Measurements from ENCODE around the gene SDHC.
"Not testable (repeated sequence)": the region's sequence is repeated elsewhere in the genome, so short reads cannot be mapped to it uniquely, and the experiment has no call there.

Gene SDHC

DNA sequence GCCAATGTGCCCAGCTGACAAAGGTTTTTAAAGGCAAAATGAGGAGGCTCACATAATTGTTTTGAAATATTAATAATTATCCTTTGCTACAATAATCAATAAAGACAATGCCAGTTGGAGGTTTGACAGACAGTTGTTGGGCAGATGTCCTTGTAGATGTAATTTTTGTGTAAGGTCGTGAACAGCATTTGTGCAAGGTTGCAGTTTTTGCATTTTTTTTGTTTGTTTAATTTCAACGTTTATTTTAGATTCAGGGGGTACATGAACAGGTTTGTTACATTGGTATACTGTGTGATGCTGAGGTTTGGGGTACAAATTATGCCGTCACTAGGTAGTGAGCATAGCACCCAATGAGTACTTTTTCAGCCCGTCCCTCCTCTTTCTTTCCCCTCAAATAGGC lies 13.7 kb upstream of the SDHC start:
- Mint-ChIP-seq H3K4me3 (no peak overlapping the region), H3K27me3 (no peaks in the 10 kb centered on the region), H3K9me3 (no peaks in the 10 kb centered on the region), H3K36me3 (peaks cover 1% of the 10 kb centered on the region), H3K27ac (no peak overlapping the region), H3K4me1 (peaks cover 35% of the 10 kb centered on the region)
- CTCF ChIA-PET, result interaction anchor here (1.7 to 2.7 kb wide), 2 partner anchors 10 to 74 kb away, joined by 4 to 16 read pairs; partner anchors contain the start of gene TOMM40L
- no peak for DNase-seq

DNA sequence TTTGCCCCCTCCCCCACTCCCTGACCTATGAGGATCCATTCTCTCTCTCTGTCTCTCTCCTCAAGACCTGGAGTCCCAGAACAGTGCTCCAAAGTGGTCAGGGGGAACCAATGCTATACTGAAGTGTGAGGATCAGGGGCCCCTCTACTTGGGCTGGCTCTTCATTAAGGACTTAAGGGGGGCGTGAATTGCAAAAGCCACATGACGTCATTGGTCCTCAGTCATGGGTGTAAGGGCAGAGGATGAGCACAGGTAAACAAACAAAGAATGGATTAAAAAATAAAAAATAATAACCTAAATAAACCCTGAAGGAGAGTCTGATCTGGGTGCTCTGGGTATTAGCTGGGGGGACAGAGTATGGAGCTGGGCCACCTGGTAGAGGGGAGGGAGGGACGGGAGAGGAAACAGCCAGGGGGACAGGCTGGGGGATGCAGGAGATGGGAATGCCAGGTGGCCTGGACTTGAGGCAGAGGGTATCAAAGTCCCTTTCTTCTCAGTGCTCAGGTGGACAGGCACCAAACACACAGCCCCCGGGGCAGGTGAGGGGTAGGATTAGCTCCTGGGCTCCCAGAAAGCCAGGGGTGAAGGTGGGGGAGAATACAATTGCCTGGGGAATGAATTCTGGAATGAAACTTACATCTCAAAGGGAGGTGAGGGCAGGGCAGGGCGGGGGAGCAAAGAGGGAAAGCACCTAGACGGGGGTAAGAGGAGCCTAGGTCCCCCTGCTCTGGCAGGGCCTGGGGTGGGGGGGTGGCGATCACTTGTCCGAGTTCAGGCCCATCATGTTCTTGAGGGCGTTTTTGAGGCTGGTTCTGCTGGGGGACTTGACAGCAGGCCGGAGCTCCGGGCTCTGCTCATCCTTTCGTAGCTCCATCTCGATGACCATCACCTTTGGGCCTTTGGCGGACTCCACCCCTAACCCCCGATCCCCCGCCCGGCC lies 9.0 kb upstream of the SDHC start:
- peaks cover 8% of the 10 kb centered on the region for H3K27me3 Mint-ChIP-seq
- peak; percentile 34 for DNase-seq
- peaks cover 4% of the 10 kb centered on the region for H3K36me3 Mint-ChIP-seq
- CTCF ChIA-PET, result interaction anchor here (1.2 to 3.0 kb wide), 5 partner anchors 9 to 139 kb away, joined by 3 to 9 read pairs (median 7); partner anchors contain the start of genes PPOX and SDHC
- H3K4me3 Mint-ChIP-seq, result peak overlapping the region; percentile 94
- H3K4me1 Mint-ChIP-seq, result peaks cover 47% of the 10 kb centered on the region
- no peaks in the 10 kb centered on the region for H3K9me3 Mint-ChIP-seq
- H3K27ac Mint-ChIP-seq, result peak overlapping the region; percentile 79

DNA sequence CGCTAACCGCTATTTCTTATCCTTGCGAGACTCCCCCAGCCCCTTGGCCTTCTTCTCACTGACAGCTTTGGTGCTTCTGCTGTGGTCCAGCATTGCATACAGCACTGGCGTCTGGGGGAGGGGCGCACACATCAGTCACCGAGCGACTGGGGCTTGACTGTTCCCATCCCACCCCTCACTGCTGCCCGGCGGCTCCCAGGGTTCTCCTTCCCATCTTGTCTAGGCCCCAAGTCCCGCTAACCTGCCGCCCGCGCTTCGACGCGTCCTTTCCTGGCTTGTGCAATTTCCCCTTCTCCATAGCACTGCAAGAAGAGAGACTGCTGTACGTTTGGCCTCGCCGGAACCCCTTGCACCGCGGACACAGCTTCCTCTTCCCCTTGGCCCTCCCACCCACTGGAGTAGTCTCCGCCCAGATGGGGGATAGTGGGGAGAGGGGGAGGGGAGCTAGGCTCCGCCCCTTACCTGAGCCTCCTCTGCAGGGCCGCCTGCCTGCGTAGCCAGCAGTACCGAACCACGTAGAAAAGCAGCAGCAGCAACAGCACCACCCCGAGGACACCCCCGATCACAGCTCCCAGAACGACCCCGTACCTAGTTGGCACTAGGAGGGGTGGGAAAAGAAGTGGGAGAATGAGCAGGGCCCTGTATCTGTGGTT lies 8.2 kb upstream of the SDHC start:
- CTCF ChIA-PET, result interaction anchor here (0.6 to 3.0 kb wide), 9 partner anchors 9 to 151 kb away, joined by 3 to 13 read pairs (median 7); partner anchors contain the start of genes PPOX, SDHC and TOMM40L
- Mint-ChIP-seq H3K27ac (peak overlapping the region; percentile 79), H3K36me3 (peaks cover 4% of the 10 kb centered on the region), H3K9me3 (no peaks in the 10 kb centered on the region), H3K27me3 (peaks cover 10% of the 10 kb centered on the region), H3K4me3 (peak overlapping the region; percentile 94), H3K4me1 (peaks cover 43% of the 10 kb centered on the region)
- DNase-seq, result peak; percentile 92

DNA sequence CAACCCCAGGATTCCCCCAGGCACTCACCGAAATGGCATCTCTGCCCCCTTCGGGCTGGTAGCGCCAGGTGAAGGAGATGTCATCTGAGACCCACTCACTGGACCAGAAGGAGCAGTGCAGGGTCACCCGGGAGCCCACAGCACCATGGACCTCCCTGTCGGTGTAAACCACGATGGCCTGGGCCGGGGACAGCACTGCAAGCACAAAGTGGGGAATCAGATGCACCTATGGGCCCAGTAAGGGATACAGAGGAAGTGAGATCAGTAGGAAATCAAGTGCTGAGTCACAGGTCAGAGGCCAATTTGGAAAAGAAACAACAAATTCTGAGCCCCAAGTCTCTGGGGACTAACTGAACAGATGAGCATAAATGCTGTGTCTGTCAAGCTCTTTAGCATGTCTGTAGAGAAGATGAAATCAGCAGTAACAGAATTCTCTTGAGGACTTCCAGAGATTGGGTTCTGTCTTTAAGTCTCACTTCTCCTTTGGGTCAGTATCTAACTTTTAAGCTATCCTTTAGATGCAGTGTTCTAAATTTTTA lies 6.9 kb upstream of the SDHC start:
- H3K4me1 Mint-ChIP-seq, result peaks cover 43% of the 10 kb centered on the region
- no peak overlapping the region for H3K4me3 Mint-ChIP-seq
- peaks cover 4% of the 10 kb centered on the region for H3K36me3 Mint-ChIP-seq
- CTCF ChIA-PET, result interaction anchor here (0.8 to 3.0 kb wide), 7 partner anchors 11 to 141 kb away, joined by 3 to 13 read pairs (median 9); partner anchors contain the start of genes PPOX and TOMM40L
- no peaks in the 10 kb centered on the region for H3K9me3 Mint-ChIP-seq
- peak overlapping the region; percentile 78 for H3K27ac Mint-ChIP-seq
- DNase-seq, result peak; percentile 31
- peaks cover 10% of the 10 kb centered on the region for H3K27me3 Mint-ChIP-seq

DNA sequence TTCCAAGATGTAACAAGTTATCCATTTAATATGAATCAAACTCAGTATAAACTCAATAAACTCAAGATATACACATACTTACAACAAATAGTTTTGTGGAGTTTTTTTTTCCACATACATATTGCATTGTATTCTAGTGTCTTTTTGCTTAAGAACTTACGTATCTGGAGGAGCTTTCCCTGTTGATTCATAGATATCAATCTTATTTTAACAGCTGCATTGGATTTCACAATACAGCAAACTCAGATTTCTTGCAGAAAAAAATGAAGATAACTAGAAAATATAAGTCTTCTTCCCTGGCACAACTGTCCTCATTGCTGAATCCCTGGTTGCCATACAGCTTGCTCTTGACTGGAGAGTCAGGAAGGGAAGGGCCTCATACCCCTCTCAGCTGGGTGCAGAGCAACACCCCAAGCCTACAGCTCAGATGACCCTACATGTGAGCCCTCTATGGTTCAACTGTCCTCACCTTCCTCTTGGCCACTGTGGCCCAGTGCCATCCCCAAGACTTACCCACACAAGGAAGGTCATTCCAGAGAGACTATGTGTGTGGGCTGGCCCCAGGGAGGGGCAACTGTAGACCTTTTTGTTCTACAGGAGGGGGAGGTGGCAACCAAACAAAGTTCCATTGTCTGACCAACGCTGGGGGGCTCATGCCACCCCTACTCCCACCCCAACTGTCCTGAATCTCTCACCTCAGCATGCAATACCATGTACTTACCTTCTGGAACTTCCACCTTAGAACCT lies 6.1 kb upstream of the SDHC start:
- CTCF ChIA-PET, result interaction anchor here (0.8 to 3.0 kb wide), 3 partner anchors 74 to 82 kb away, joined by 4 to 9 read pairs (median 9); partner anchors contain the start of gene TOMM40L
- peaks cover 4% of the 10 kb centered on the region for H3K36me3 Mint-ChIP-seq
- no peak for DNase-seq
- peak overlapping the region; percentile 56 for H3K27ac Mint-ChIP-seq
- no peaks in the 10 kb centered on the region for H3K9me3 Mint-ChIP-seq
- H3K27me3 Mint-ChIP-seq, result peaks cover 10% of the 10 kb centered on the region
- H3K4me3 Mint-ChIP-seq, result no peak overlapping the region
- H3K4me1 Mint-ChIP-seq, result peaks cover 43% of the 10 kb centered on the region

DNA sequence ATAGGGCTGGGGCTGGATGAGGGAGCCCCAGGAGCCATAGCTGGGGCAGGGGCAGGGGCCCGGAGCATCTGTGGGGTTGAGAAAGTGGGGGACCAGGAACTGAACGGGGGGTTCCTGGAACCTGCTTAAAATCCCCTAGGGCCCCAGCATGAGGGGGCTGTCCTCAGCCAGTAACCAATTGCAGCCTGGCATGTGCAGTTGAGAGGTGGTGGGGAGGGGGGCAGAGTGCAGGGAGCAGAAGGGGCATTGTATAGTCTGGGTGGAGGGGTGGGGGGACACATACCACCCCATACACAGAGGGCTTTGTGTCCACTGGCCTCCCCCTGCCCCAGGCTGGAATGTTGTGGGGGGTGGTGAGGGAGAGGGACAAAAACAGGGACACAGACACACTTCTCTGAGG lies 4.3 kb upstream of the SDHC start, which contains the start of gene MPZ:
Gene MPZ (minus strand): TSS at position 101 of the 400 bp plus-strand sequence. CDS start 63 bp downstream, at position 38.
- no peaks in the 10 kb centered on the region for H3K9me3 Mint-ChIP-seq
- peaks cover 3% of the 10 kb centered on the region for H3K36me3 Mint-ChIP-seq
- H3K27ac Mint-ChIP-seq, result no peak within 1 kb of the TSS
- H3K4me1 Mint-ChIP-seq, result peaks cover 40% of the 10 kb centered on the region
- no peak for DNase-seq
- H3K4me3 Mint-ChIP-seq, result no peak within 1 kb of the TSS
- peaks cover 10% of the 10 kb centered on the region for H3K27me3 Mint-ChIP-seq
- CTCF ChIA-PET, result no interaction called here

DNA sequence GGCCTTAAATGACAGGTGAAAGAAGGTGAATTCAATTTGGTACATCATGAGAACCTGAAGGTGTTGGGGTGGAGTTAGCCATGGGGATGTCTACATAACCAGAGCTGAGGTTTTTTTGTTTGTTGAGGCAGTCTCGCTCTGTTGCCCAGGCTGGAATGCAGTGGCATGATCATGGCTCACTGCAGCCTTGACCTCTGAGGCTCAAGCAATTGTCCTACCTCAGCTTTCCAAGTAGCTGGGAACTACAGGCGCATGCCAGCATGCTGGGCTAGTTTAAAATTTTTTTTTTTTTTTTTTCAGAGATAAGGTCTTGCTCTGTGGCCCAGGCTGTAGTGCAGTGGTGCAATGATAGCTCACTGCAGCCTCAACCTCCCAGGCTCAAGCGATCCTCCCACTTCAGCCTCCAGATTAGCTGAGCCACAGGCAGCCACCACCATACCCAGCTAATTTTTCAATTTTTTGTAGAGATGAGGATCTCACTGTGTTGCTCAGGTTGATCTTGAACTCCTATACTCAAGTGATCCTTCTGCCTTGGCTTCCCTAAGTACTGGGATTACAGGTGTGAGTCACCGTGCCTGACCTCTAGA lies 2.5 kb upstream of the SDHC start:
- no peak for DNase-seq
- Mint-ChIP-seq H3K27me3 (peaks cover 10% of the 10 kb centered on the region), H3K4me1 (peaks cover 36% of the 10 kb centered on the region), H3K9me3 (no peaks in the 10 kb centered on the region), H3K36me3 (no peaks in the 10 kb centered on the region), H3K4me3 (no peak overlapping the region), H3K27ac (no peak overlapping the region)
- CTCF ChIA-PET, result interaction anchor here (1.0 kb wide), 1 partner anchor 71 kb away, joined by 3 read pairs; no protein-coding TSS in a partner anchor

DNA sequence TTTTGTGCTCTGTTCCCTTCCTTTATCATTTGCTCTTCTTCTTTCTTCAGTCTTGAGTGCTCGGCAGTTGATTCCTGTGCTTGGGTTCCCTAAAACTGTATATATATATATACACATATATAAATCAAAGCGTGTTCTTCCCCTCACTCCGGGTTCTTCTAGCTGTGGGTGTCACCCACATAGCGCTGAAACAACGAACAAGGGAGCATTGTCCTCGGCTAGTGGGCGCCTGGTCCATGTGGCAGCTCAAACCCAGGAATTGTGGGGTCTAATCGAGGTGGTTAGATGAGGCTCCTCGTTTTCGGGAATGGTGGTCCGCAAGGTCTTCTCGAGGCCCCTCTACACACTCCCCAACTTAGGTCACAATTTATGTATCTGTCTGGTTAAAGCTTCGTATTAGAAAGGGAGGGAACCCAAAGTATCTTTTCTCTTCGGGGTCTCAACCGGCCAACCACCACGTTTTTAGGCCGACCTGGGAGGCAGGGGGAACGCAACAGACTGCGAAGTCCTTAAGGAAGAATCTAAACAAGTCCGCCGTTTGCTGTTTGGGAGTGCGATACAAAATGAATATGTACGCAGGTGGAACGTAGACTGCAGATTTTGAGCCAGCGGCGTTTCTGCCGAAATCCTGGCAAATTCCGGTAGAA lies 504 bp upstream of the SDHC start:
- H3K4me1 Mint-ChIP-seq, result peaks cover 29% of the 10 kb centered on the region
- H3K36me3 Mint-ChIP-seq, result peaks cover 4% of the 10 kb centered on the region
- CTCF ChIA-PET, result interaction anchor here (0.9 to 2.0 kb wide), 7 partner anchors 13 to 148 kb away, joined by 3 to 6 read pairs (median 4); partner anchors contain the start of genes CFAP126, PPOX and TOMM40L
- H3K27ac Mint-ChIP-seq, result peak overlapping the region; percentile 93
- H3K27me3 Mint-ChIP-seq, result peaks cover 10% of the 10 kb centered on the region
- no peaks in the 10 kb centered on the region for H3K9me3 Mint-ChIP-seq
- peak overlapping the region; percentile 97 for H3K4me3 Mint-ChIP-seq
- DNase-seq, result no peak

DNA sequence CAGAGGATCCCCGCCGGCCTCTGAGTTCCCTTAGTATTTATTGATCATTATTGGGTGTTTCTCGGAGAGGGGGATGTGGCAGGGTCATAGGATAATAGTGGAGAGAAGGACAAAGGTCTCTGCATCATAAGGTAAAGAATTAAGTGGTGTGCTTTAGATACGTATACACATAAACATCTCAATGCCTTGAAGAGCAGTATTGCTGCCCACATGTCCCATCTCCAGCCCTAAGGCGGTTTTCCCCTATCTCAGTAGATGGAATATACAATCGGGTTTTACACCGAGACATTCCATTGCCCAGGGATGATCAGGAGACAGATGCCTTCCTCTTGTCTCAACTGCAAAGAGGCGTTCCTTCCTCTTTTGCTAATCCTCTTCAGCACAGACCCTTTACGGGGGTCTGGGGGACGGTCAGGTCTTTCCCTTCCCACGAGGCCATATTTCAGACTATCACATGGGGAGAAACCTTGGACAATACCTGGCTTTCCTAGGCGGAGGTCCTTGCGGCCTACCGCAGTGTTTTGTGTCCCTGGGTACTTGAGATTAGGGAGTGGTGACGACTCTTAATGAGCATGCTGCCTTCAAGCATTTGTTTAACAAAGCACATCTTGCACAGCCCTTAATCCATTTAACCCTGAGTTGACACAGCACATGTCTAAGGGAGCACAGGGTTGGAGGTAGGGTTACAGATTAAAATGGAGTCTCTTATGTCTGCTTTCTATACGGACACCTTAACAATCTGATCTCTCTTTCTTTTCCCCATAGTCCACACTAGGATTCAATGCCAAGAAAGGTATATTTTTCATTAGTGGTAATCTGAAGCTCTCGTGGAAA lies 1.9 kb downstream of the SDHC start:
- peak overlapping the region; percentile 45 for H3K27ac Mint-ChIP-seq
- DNase-seq, H3K27me3 Mint-ChIP-seq, H3K36me3 Mint-ChIP-seq, H3K9me3 Mint-ChIP-seq, CTCF ChIA-PET: not testable (repeated sequence)
- H3K4me1 Mint-ChIP-seq, result peaks cover 29% of the 10 kb centered on the region
- peak overlapping the region; percentile 97 for H3K4me3 Mint-ChIP-seq

DNA sequence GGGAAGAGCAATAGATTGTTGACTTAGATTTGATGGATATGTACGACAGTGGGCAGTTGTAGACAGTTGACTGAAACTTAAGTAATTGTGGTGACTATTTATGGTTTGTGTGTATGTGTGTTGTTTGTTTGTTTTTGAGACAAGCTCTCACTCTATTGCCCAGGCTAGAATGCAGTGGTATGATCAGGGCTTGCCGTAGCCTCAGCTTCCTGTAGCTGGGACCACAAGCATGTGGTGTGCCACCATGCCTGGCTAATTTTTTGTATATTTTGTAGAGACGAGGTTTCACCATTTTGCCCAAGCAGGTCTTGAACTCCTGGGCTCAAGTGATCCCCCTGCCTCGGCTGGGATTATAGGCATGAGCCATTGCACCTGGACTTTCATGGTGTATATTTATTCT lies 9.8 kb downstream of the SDHC start:
- peaks cover 6% of the 10 kb centered on the region for H3K4me1 Mint-ChIP-seq
- peaks cover 19% of the 10 kb centered on the region for H3K36me3 Mint-ChIP-seq
- no peaks in the 10 kb centered on the region for H3K9me3 Mint-ChIP-seq
- H3K27ac Mint-ChIP-seq, result no peak overlapping the region
- CTCF ChIA-PET, result no interaction called here
- no peak overlapping the region for H3K4me3 Mint-ChIP-seq
- no peaks in the 10 kb centered on the region for H3K27me3 Mint-ChIP-seq
- peak; percentile 26 for DNase-seq

DNA sequence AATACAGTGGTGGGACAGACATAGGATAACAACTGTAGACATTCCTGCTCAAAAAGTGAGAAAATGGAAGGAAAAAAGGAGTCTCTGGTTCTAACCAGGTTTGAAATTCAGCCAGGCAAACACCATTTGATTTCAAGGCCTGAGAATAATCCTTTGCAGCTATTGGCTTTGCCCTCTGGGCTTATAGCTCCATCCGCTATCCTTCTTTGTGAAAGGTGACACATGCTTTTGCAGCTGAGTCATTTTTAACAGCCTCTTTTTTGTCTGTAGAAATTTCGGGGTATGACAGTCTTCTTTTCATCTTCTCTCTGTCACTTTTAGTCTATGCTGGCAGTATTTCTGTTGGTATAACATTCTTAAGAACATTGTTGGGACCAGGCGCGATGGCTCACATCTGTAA lies 16.2 kb downstream of the SDHC start:
- Mint-ChIP-seq H3K9me3 (no peaks in the 10 kb centered on the region), H3K4me1 (no peaks in the 10 kb centered on the region), H3K27ac (no peak overlapping the region), H3K27me3 (no peaks in the 10 kb centered on the region), H3K36me3 (peaks cover 48% of the 10 kb centered on the region), H3K4me3 (no peak overlapping the region)
- CTCF ChIA-PET, result no interaction called here
- no peak for DNase-seq

DNA sequence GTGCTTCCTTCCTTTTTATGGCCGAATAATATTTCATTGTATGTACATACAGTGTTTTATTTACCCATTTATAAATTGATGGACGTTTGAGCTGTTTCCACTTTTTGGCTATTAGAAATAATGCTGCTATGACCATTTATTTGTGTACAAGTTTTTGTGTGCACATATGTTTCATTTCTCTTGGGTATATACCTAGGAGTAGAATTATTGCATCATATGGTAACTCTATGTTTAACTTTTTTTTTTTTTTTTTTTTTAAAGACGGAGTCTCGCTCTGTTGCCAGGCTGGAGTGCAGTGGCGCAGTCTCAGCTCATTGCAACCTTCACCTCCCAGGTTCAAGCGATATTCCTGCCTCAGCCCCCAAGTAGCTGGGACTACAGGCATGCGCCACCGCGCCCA lies 19.0 kb downstream of the SDHC start:
- no peak overlapping the region for H3K4me3 Mint-ChIP-seq
- DNase-seq, result no peak
- no peaks in the 10 kb centered on the region for H3K27me3 Mint-ChIP-seq
- peaks cover 55% of the 10 kb centered on the region for H3K36me3 Mint-ChIP-seq
- H3K27ac Mint-ChIP-seq, result no peak overlapping the region
- H3K9me3 Mint-ChIP-seq, result no peaks in the 10 kb centered on the region
- CTCF ChIA-PET, result no interaction called here
- H3K4me1 Mint-ChIP-seq, result no peaks in the 10 kb centered on the region
